Measurements from ENCODE around the gene HHIP.

The HHIP gene

GRCh38 chr4:144645631-144646522, at the start of gene HHIP:
HHIP (plus strand) TSS chr4:144646156; CDS start chr4:144646676, 520 bp downstream.
- peak; percentile 79 for DNase-seq

GRCh38 chr4:144597171-144597570, 48.8 kb upstream of the HHIP start:
- no peak for DNase-seq

GRCh38 chr4:144599621-144600020, 46.3 kb upstream of the HHIP start:
- DNase-seq = no peak

- no peak for DNase-seq
Observed at GRCh38 chr4:144611850-144612249, 34.1 kb upstream of the HHIP start.

GRCh38 chr4:144614850-144615585, 30.9 kb upstream of the HHIP start:
- no peak for DNase-seq

- DNase-seq = no peak
Observed at GRCh38 chr4:144621681-144622080, 24.3 kb upstream of the HHIP start.

GRCh38 chr4:144627663-144628076, 18.3 kb upstream of the HHIP start:
- no peak for DNase-seq

- DNase-seq = no peak
Observed at GRCh38 chr4:144633215-144633614, 12.7 kb upstream of the HHIP start.

- DNase-seq = no peak
Observed at GRCh38 chr4:144634978-144635747, 10.8 kb upstream of the HHIP start.

GRCh38 chr4:144644368-144645101, 1.4 kb upstream of the HHIP start:
- DNase-seq = no peak

- peak; percentile 47 for DNase-seq
Observed at GRCh38 chr4:144645102-144645630, 790 bp upstream of the HHIP start.

- peak; percentile 60 for DNase-seq
Observed at GRCh38 chr4:144646523-144647094, 653 bp downstream of the HHIP start.

GRCh38 chr4:144647095-144647561, 1.2 kb downstream of the HHIP start:
- peak; percentile 53 for DNase-seq

GRCh38 chr4:144647590-144647989, 1.6 kb downstream of the HHIP start:
- no peak for DNase-seq

- DNase-seq = no peak
Observed at GRCh38 chr4:144648042-144648441, 2.1 kb downstream of the HHIP start.

- DNase-seq = no peak
Observed at GRCh38 chr4:144649646-144650045, 3.7 kb downstream of the HHIP start.

- DNase-seq = no peak
Observed at GRCh38 chr4:144650311-144651005, 4.5 kb downstream of the HHIP start.

GRCh38 chr4:144653781-144654545, 8.0 kb downstream of the HHIP start:
- no peak for DNase-seq

- DNase-seq = no peak
Observed at GRCh38 chr4:144655491-144655890, 9.5 kb downstream of the HHIP start.

GRCh38 chr4:144656850-144657249, 10.9 kb downstream of the HHIP start:
- DNase-seq = peak; percentile 40

Data from left hindlimb (tissue), 1 donor.